ENCODE results near the gene IQGAP2.

DNA sequence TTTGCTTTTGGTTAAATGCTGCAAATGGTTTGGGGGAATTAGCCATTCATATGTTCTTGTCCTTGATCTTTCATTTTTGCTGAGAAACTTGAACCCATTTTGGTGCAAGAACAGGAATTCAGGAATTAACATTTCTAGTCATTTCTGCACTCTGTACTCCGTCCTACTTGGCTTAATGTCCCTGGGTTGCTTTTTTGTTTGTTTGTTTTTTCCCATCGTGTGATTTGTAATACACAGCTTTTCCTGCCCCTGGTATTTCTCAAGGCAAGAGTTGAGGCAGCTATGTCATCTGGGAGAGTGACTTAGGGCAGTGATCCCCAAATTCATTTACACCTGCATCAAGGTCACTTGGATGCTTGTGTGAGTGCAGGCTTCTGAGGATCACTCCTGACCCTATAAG lies 71.3 kb downstream of the IQGAP2 start:
- TF ChIP-seq, protein P1, sequence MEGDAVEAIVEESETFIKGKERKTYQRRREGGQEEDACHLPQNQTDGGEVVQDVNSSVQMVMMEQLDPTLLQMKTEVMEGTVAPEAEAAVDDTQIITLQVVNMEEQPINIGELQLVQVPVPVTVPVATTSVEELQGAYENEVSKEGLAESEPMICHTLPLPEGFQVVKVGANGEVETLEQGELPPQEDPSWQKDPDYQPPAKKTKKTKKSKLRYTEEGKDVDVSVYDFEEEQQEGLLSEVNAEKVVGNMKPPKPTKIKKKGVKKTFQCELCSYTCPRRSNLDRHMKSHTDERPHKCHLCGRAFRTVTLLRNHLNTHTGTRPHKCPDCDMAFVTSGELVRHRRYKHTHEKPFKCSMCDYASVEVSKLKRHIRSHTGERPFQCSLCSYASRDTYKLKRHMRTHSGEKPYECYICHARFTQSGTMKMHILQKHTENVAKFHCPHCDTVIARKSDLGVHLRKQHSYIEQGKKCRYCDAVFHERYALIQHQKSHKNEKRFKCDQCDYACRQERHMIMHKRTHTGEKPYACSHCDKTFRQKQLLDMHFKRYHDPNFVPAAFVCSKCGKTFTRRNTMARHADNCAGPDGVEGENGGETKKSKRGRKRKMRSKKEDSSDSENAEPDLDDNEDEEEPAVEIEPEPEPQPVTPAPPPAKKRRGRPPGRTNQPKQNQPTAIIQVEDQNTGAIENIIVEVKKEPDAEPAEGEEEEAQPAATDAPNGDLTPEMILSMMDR (IDR thresholded peaks at IDR 0.05) = no peak
- TF ChIP-seq POLR2AphosphoS5 (IDR thresholded peaks at IDR 0.05) = no peak
